Immature natural killer cell (primary cell): Measurements from ENCODE around the gene AGRP. TPM values are rescaled to one million over a fixed set of nuclear protein-coding genes. Genes with fewer than 3 reads are reported as not detected.

Experiments
- DNase-seq, 3 donors: peaks; one replicate each; pipeline ENCODE4 v3.0.0; 2022; ENCODE audit warnings: mixed read lengths in 1 of 3
- H3K27ac Mint-ChIP-seq, 6 donors: one replicate each; pipeline ENCODE4 v1.8.0; 2020; ENCODE audit warnings: mixed read lengths in 6 of 6, mild to moderate bottlenecking in 5 of 6, inconsistent platforms in 4 of 6, moderate library complexity in 3 of 6
- H3K27me3 Mint-ChIP-seq, 3 donors: one replicate each; pipeline ENCODE4 v1.8.0; 2020 to 2021; ENCODE audit warnings: low read depth in 3 of 3, mild to moderate bottlenecking in 3 of 3, mixed read lengths in 3 of 3, moderate library complexity in 3 of 3, inconsistent platforms in 1 of 3
- H3K36me3 Mint-ChIP-seq, 3 donors: one replicate each; pipeline ENCODE4 v1.8.0; 2020; ENCODE audit warnings: mixed read lengths in 3 of 3, inconsistent platforms in 2 of 3, mild to moderate bottlenecking in 2 of 3
- H3K4me1 Mint-ChIP-seq, 2 donors: one replicate each; pipeline ENCODE4 v1.8.0; 2020; ENCODE audit warnings: inconsistent platforms in 2 of 2, mild to moderate bottlenecking in 2 of 2, mixed read lengths in 2 of 2, moderate library complexity in 1 of 2
- H3K4me3 Mint-ChIP-seq, 5 donors: one replicate each; pipeline ENCODE4 v1.8.0; 2020; ENCODE audit warnings: mild to moderate bottlenecking in 5 of 5, mixed read lengths in 5 of 5, inconsistent platforms in 3 of 5, moderate library complexity in 3 of 5
- H3K9me3 Mint-ChIP-seq, 6 donors: one replicate each; pipeline ENCODE4 v1.8.0; 2020; ENCODE audit warnings: mild to moderate bottlenecking in 6 of 6, mixed read lengths in 6 of 6, inconsistent platforms in 4 of 6, moderate library complexity in 3 of 6
- polyA plus RNA-seq, 3 donors: library from polyadenylated mRNA; unstranded; fragments of 300-500 nt; fragmentation: Illumina TruSeq; gene quantifications; one replicate each; pipeline ENCODE4 v1.2.3, GENCODE V29; 2021

AGRP gene
- polyA plus RNA-seq, 3 donors from 2014 or later: not detected

- Mint-ChIP-seq H3K4me1 (peaks cover 57 to 80% of the 10 kb centered on the region in 2 donors), H3K27me3 (peaks cover 0 to 2% (median 2%) of the 10 kb centered on the region in 3 donors), H3K9me3 (no peaks in the 10 kb centered on the region), H3K27ac (peak overlapping the region in 1 of 6 donors; percentile 5), H3K36me3 (no peaks in the 10 kb centered on the region), H3K4me3 (no peak overlapping the region)
- DNase-seq: no peak
These were observed 18.8 kb downstream of the AGRP start for GRCh38 chr16:67464565-67464964.

- Mint-ChIP-seq H3K27ac (no peak overlapping the region), H3K4me3 (no peak overlapping the region), H3K9me3 (no peaks in the 10 kb centered on the region), H3K27me3 (peaks cover 0 to 2% (median 2%) of the 10 kb centered on the region in 3 donors), H3K4me1 (peaks cover 60 to 79% of the 10 kb centered on the region in 2 donors), H3K36me3 (no peaks in the 10 kb centered on the region)
- no peak for DNase-seq
These were observed 19.7 kb downstream of the AGRP start for GRCh38 chr16:67463691-67464090.

- no peak overlapping the region for H3K4me3 Mint-ChIP-seq
- peaks cover 58 to 76% of the 10 kb centered on the region in 2 donors for H3K4me1 Mint-ChIP-seq
- no peaks in the 10 kb centered on the region for H3K9me3 Mint-ChIP-seq
- no peak overlapping the region for H3K27ac Mint-ChIP-seq
- peaks cover 0 to 2% (median 2%) of the 10 kb centered on the region in 3 donors for H3K27me3 Mint-ChIP-seq
- no peak for DNase-seq
- H3K36me3 Mint-ChIP-seq: no peaks in the 10 kb centered on the region
These were observed 20.3 kb downstream of the AGRP start for GRCh38 chr16:67463059-67463458.

- Mint-ChIP-seq H3K36me3 (no peaks in the 10 kb centered on the region), H3K27ac (peak overlapping the region in 1 of 6 donors; percentile 27), H3K27me3 (peaks cover 0 to 2% (median 2%) of the 10 kb centered on the region in 3 donors), H3K4me3 (no peak overlapping the region), H3K9me3 (no peaks in the 10 kb centered on the region), H3K4me1 (peaks cover 52 to 71% of the 10 kb centered on the region in 2 donors)
- DNase-seq: no peak
These were observed 21.1 kb downstream of the AGRP start for GRCh38 chr16:67462279-67462655.

- Mint-ChIP-seq H3K9me3 (no peaks in the 10 kb centered on the region), H3K4me3 (no peak overlapping the region), H3K27me3 (peaks cover 0 to 2% (median 2%) of the 10 kb centered on the region in 3 donors), H3K27ac (peak overlapping the region in 3 of 6 donors; percentile 40 to 59 (median 44)), H3K36me3 (no peaks in the 10 kb centered on the region), H3K4me1 (peaks cover 54 to 72% of the 10 kb centered on the region in 2 donors)
- no peak for DNase-seq
These were observed 21.6 kb downstream of the AGRP start for GRCh38 chr16:67461600-67462278.

GRCh38 chr16:67460961-67461360 lies 22.4 kb downstream of the AGRP start:
- H3K9me3 Mint-ChIP-seq: no peaks in the 10 kb centered on the region
- H3K4me1 Mint-ChIP-seq: peaks cover 55 to 72% of the 10 kb centered on the region in 2 donors
- peak overlapping the region in 1 of 6 donors; percentile 35 for H3K27ac Mint-ChIP-seq
- H3K36me3 Mint-ChIP-seq: no peaks in the 10 kb centered on the region
- no peak overlapping the region for H3K4me3 Mint-ChIP-seq
- peaks cover 0 to 2% (median 2%) of the 10 kb centered on the region in 3 donors for H3K27me3 Mint-ChIP-seq
- DNase-seq: no peak

- Mint-ChIP-seq H3K9me3 (no peaks in the 10 kb centered on the region), H3K4me1 (peaks cover 55 to 72% of the 10 kb centered on the region in 2 donors), H3K36me3 (no peaks in the 10 kb centered on the region), H3K27ac (peak overlapping the region in 1 of 6 donors; percentile 35), H3K27me3 (peaks cover 0 to 2% (median 2%) of the 10 kb centered on the region in 3 donors), H3K4me3 (no peak overlapping the region)
- DNase-seq: no peak
These were observed 23.2 kb downstream of the AGRP start for GRCh38 chr16:67460168-67460567.

- DNase-seq: no peak
- Mint-ChIP-seq H3K4me3 (no peak overlapping the region), H3K9me3 (no peaks in the 10 kb centered on the region), H3K36me3 (no peaks in the 10 kb centered on the region), H3K4me1 (peaks cover 59 to 72% of the 10 kb centered on the region in 2 donors), H3K27me3 (peaks cover 0 to 2% (median 2%) of the 10 kb centered on the region in 3 donors), H3K27ac (no peak overlapping the region)
These were observed 23.5 kb downstream of the AGRP start for GRCh38 chr16:67459861-67460150.

- DNase-seq: no peak
- Mint-ChIP-seq H3K36me3 (no peaks in the 10 kb centered on the region), H3K4me3 (no peak overlapping the region), H3K9me3 (no peaks in the 10 kb centered on the region), H3K27me3 (peaks cover 0 to 4% (median 2%) of the 10 kb centered on the region in 3 donors), H3K27ac (peak overlapping the region in 4 of 6 donors; percentile 57 to 80 (median 65)), H3K4me1 (peaks cover 60 to 71% of the 10 kb centered on the region in 2 donors)
These were observed 24.1 kb downstream of the AGRP start for GRCh38 chr16:67459066-67459860.

GRCh38 chr16:67458121-67458641 lies 25.2 kb downstream of the AGRP start:
- no peak for DNase-seq
- Mint-ChIP-seq H3K9me3 (no peaks in the 10 kb centered on the region), H3K27ac (peak overlapping the region in 1 of 6 donors; percentile 72), H3K4me3 (no peak overlapping the region), H3K36me3 (peaks cover 0 to 1% (median 0%) of the 10 kb centered on the region in 3 donors), H3K27me3 (peaks cover 0 to 4% (median 2%) of the 10 kb centered on the region in 3 donors), H3K4me1 (peaks cover 67 to 71% of the 10 kb centered on the region in 2 donors)

GRCh38 chr16:67457611-67458010 lies 25.7 kb downstream of the AGRP start:
- H3K4me3 Mint-ChIP-seq: no peak overlapping the region
- peaks cover 68% of the 10 kb centered on the region in 2 donors for H3K4me1 Mint-ChIP-seq
- H3K27ac Mint-ChIP-seq: no peak overlapping the region
- H3K9me3 Mint-ChIP-seq: no peaks in the 10 kb centered on the region
- peaks cover 0 to 4% (median 2%) of the 10 kb centered on the region in 3 donors for H3K27me3 Mint-ChIP-seq
- H3K36me3 Mint-ChIP-seq: peaks cover 0 to 3% (median 0%) of the 10 kb centered on the region in 3 donors
- DNase-seq: no peak

- H3K27ac Mint-ChIP-seq: peak overlapping the region in 4 of 6 donors; percentile 40 to 84 (median 70)
- no peak for DNase-seq
- no peaks in the 10 kb centered on the region for H3K9me3 Mint-ChIP-seq
- H3K36me3 Mint-ChIP-seq: peaks cover 0 to 3% (median 0%) of the 10 kb centered on the region in 3 donors
- H3K27me3 Mint-ChIP-seq: peaks cover 0 to 4% (median 0%) of the 10 kb centered on the region in 3 donors
- H3K4me3 Mint-ChIP-seq: no peak overlapping the region
- peaks cover 60 to 65% of the 10 kb centered on the region in 2 donors for H3K4me1 Mint-ChIP-seq
These were observed 26.8 kb downstream of the AGRP start for GRCh38 chr16:67456391-67457081.

GRCh38 chr16:67454852-67455251 lies 28.5 kb downstream of the AGRP start:
- H3K4me1 Mint-ChIP-seq: peaks cover 46 to 56% of the 10 kb centered on the region in 2 donors
- DNase-seq: no peak
- peaks cover 0 to 7% (median 4%) of the 10 kb centered on the region in 3 donors for H3K27me3 Mint-ChIP-seq
- peak overlapping the region in 3 of 6 donors; percentile 49 to 57 (median 51) for H3K27ac Mint-ChIP-seq
- H3K36me3 Mint-ChIP-seq: peaks cover 0 to 4% (median 3%) of the 10 kb centered on the region in 3 donors
- H3K4me3 Mint-ChIP-seq: no peak overlapping the region
- no peaks in the 10 kb centered on the region for H3K9me3 Mint-ChIP-seq
